SH-SY5Y (cell line): Measurements from ENCODE around the gene MANBA.

Source experiments
- GATA2 ChIP-seq: IDR thresholded peaks from 2 replicates; pipeline ENCODE4 v1.6.1; 2011; ENCODE audit warnings: mild to moderate bottlenecking, low read depth, low read length
- GATA3 ChIP-seq: IDR thresholded peaks from 2 replicates; pipeline ENCODE4 v1.6.1; 2011; ENCODE audit warnings: low read depth, mild to moderate bottlenecking, low read length, moderate library complexity

DNA sequence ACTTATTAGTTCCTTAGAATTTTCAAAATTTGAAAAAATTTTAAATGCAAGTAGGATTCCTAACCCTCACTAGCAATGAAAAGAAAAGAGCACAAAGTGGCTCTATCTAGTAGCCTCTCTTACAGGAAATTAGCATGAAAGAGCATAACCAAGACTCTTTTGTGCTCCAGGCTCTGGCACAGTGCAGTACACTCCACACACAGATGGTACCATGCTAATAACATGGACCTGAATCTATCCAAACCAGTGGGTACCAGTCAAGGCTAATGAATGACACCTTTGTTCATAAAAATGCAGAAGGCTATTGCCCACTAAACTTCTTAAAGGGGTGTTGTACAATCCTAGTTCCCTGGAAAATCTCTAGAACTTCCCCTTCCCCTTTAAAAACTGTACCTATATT lies 119.0 kb downstream of the MANBA start:
- TF ChIP-seq GATA2 (no peak), GATA3 (no peak)
